ENCODE results near the gene MMEL1.

MMEL1 gene

GRCh38 chr1:2603521-2604155, 29.2 kb downstream of the MMEL1 start:
- DNase-seq = no peak

GRCh38 chr1:2602866-2603520, 29.8 kb downstream of the MMEL1 start:
- DNase-seq = no peak

- no peak for DNase-seq
Measured at GRCh38 chr1:2602311-2602835, 30.4 kb downstream of the MMEL1 start.

- no peak for DNase-seq
Measured at GRCh38 chr1:2601721-2602303, 31.0 kb downstream of the MMEL1 start.

GRCh38 chr1:2598329-2598931, 34.4 kb downstream of the MMEL1 start:
- no peak for DNase-seq

GRCh38 chr1:2597441-2598328, 35.1 kb downstream of the MMEL1 start:
- no peak for DNase-seq

- DNase-seq = no peak
Measured at GRCh38 chr1:2596530-2597333, 36.1 kb downstream of the MMEL1 start.

GRCh38 chr1:2595812-2596529, 36.8 kb downstream of the MMEL1 start:
- no peak for DNase-seq

- no peak for DNase-seq
Measured at GRCh38 chr1:2595261-2595811, 37.5 kb downstream of the MMEL1 start.

GRCh38 chr1:2594641-2595131, 38.1 kb downstream of the MMEL1 start:
- no peak for DNase-seq

GRCh38 chr1:2594001-2594640, 38.7 kb downstream of the MMEL1 start:
- no peak for DNase-seq

- no peak for DNase-seq
Measured at GRCh38 chr1:2593251-2593878, 39.5 kb downstream of the MMEL1 start.

GRCh38 chr1:2592672-2593071, 40.1 kb downstream of the MMEL1 start:
- DNase-seq = no peak

- DNase-seq = no peak
Measured at GRCh38 chr1:2591581-2592261, 41.1 kb downstream of the MMEL1 start.

- no peak for DNase-seq
Measured at GRCh38 chr1:2591233-2591580, 41.6 kb downstream of the MMEL1 start.

GRCh38 chr1:2590233-2591141, 42.3 kb downstream of the MMEL1 start:
- DNase-seq = no peak

GRCh38 chr1:2589431-2590232, 43.2 kb downstream of the MMEL1 start:
- DNase-seq = no peak

Measured in T-helper 9 cell (primary cell).